Psoas muscle (tissue), 8 donors: ENCODE measurements around the gene CNPY1. TPM values are rescaled to one million over a fixed set of nuclear protein-coding genes. Genes with fewer than 3 reads are reported as not detected.

ENCODE experiments used
- ATAC-seq, 4 donors: fragments of 200-7000 bp; cut with Tn5 transposase; one replicate each; pipeline ENCODE4 v1.9.1; 2020; ENCODE audit warnings: moderate library complexity in 3 of 4, mild to moderate bottlenecking in 2 of 4
- DNase-seq, 2 donors: peaks; one replicate each; pipeline ENCODE4 v3.0.0-alpha.2; 2020
- H3K27ac ChIP-seq: fragments of 200-600 bp; one replicate; pipeline ENCODE4 v1.8.0; 2022
- H3K27me3 ChIP-seq, 3 donors: fragments of 200-600 bp in 1 of 3; one replicate each; pipeline versions ENCODE4 v1.6.1 to v1.8.0; 2013 to 2022; ENCODE audit warnings: low read length in 2 of 3, mild to moderate bottlenecking in 2 of 3, moderate library complexity in 1 of 3; ENCODE audit not compliant: insufficient read depth in 3 of 3
- H3K36me3 ChIP-seq, 2 donors: fragments of 200-600 bp in 1 of 2; one replicate each; pipeline versions ENCODE4 v1.6.1 to v1.8.0; 2013 to 2022; ENCODE audit warnings: low read depth in 1 of 2, mild to moderate bottlenecking in 1 of 2, moderate library complexity in 1 of 2; ENCODE audit not compliant: insufficient read depth in 1 of 2
- H3K4me1 ChIP-seq: fragments of 200-600 bp; one replicate; pipeline ENCODE4 v1.8.0; 2022
- H3K4me3 ChIP-seq: fragments of 200-600 bp; one replicate; pipeline ENCODE4 v1.8.0; 2022; ENCODE audit warnings: mild to moderate bottlenecking
- H3K9me3 ChIP-seq: fragments of 200-600 bp; one replicate; pipeline ENCODE4 v1.8.0; 2022
- CTCF ChIP-seq: fragments of 200-600 bp; IDR thresholded peaks from one replicate; pipeline ENCODE4 v1.8.0; 2022; ENCODE audit warnings: antibody characterized with exemption
- WGBS, 3 donors: extraction: QIAGEN DNeasy Blood & Tissue Kit; methylation state at CpG; one replicate each; pipeline versions ENCODE4 v1.1.6 to v1.1.7; 2013; 5-methylcytosine and 5-hydroxymethylcytosine counted together
- intact Hi-C, 2 donors: fragments of 100-400 bp; cut with DNase I; formaldehyde crosslinking; loops; one replicate each; pipeline versions ENCODE4 v1.11.0 to v1.14.2; 2022
- polyA plus RNA-seq, 3 donors: library from polyadenylated mRNA; stranded (reverse); fragments of 200-250 nt; gene quantifications; one replicate each; pipeline ENCODE4 v1.2.3, GENCODE V29; 2013
- total RNA-seq, 4 donors: library from RNA; stranded (reverse); fragmentation: NEBNext Ultra II Directional in 2 of 4; extraction: Animal tissue kit (Norgen Biotek cat#: 25700) in 2 of 4; gene quantifications; one replicate each; pipeline versions ENCODE4 v1.2.1 to v1.2.4, GENCODE V29; 2021 to 2023
- donor health status: healthy with polysubstance abuse.
- donor health status: DM: no; HTN: no; CAD: no; lungs with moderate emphysema.
- donor health status: Bipolar disorder and iron deficiency.
- donor health status: healthy.
- donor health status: DM: yes; HTN: yes; CAD: no.
- donor health status: DM: no; HTN: no; CAD: no.
- donor health status: DM: no; HTN: no; CAD: no.
- donor health status: DM: yes; HTN: yes; CAD: no.

Gene CNPY1
- total and polyA plus RNA-seq, 7 donors: not detected

- ATAC-seq (no peak), DNase-seq (no peak)
- Histone ChIP-seq H3K4me3 (no peak overlapping the region), H3K4me1 (no peaks in the 10 kb centered on the region), H3K27me3 (peaks cover 14 to 89% (median 22%) of the 10 kb centered on the region in 3 donors), H3K36me3 (no peaks in the 10 kb centered on the region), H3K9me3 (no peaks in the 10 kb centered on the region), H3K27ac (no peak overlapping the region)
- WGBS, 3 donors: 32 to 48% (median 38%) methylated on average over 3 of the region's 3 CpGs
- intact Hi-C loops: no loop called here
- no peak for TF ChIP-seq CTCF
Measured at GRCh38 chr7:155505422-155505793, 41.0 kb downstream of the CNPY1 start.

- Histone ChIP-seq H3K27ac (no peak overlapping the region), H3K9me3 (no peaks in the 10 kb centered on the region), H3K4me1 (no peaks in the 10 kb centered on the region), H3K4me3 (no peak overlapping the region), H3K36me3 (no peaks in the 10 kb centered on the region), H3K27me3 (peaks cover 0 to 34% (median 9%) of the 10 kb centered on the region in 3 donors)
- ATAC-seq (no peak), DNase-seq (no peak)
- WGBS, 3 donors: 76 to 82% (median 78%) methylated on average over 25 to 26 of the region's 26 CpGs
- intact Hi-C loops: no loop called here
- TF ChIP-seq CTCF: no peak
Measured at GRCh38 chr7:155497149-155497901, 49.0 kb downstream of the CNPY1 start.

- WGBS, 3 donors: 85 to 88% (median 86%) methylated on average over 22 to 23 of the region's 23 CpGs
- Histone ChIP-seq H3K27ac (no peak overlapping the region), H3K36me3 (no peaks in the 10 kb centered on the region), H3K9me3 (no peaks in the 10 kb centered on the region), H3K4me3 (no peak overlapping the region), H3K27me3 (peaks cover 0 to 36% (median 11%) of the 10 kb centered on the region in 3 donors), H3K4me1 (no peaks in the 10 kb centered on the region)
- DNase-seq (no peak), ATAC-seq (no peak)
- intact Hi-C loops: no loop called here
- TF ChIP-seq CTCF: no peak
Measured at GRCh38 chr7:155496267-155497005, 49.9 kb downstream of the CNPY1 start.

- H3K36me3 ChIP-seq: no peaks in the 10 kb centered on the region
- no peaks in the 10 kb centered on the region for H3K9me3 ChIP-seq
- intact Hi-C loops: no loop called here
- H3K27me3 ChIP-seq: peaks cover 0 to 36% (median 13%) of the 10 kb centered on the region in 3 donors
- TF ChIP-seq CTCF: no peak
- no peak overlapping the region for H3K4me3 ChIP-seq
- ATAC-seq (no peak), DNase-seq (no peak)
- H3K4me1 ChIP-seq: no peaks in the 10 kb centered on the region
- 75 to 78% (median 76%) methylated on average over 13 of the region's 13 CpGs for WGBS, 3 donors
- H3K27ac ChIP-seq: no peak overlapping the region
Measured at GRCh38 chr7:155495440-155496248, 50.7 kb downstream of the CNPY1 start.
